DMS 273 treated with DMSO at 0.1 percent for 48 hours (cell line): ENCODE measurements around the gene RSBN1L.

ENCODE experiments used
- DNase-seq: peaks from one replicate; lab custom pipeline; 2025; lab: John Stamatoyannopoulos, UW

The RSBN1L gene

GRCh38 chr7:77806425-77806824, 110.2 kb downstream of the RSBN1L start:
- DNase-seq: no peak

- no peak for DNase-seq
These were observed 112.3 kb downstream of the RSBN1L start for GRCh38 chr7:77808517-77808916.

- DNase-seq: no peak
These were observed 115.4 kb downstream of the RSBN1L start for GRCh38 chr7:77811516-77812289.

- DNase-seq: no peak
These were observed 116.0 kb downstream of the RSBN1L start for GRCh38 chr7:77812290-77812685.

GRCh38 chr7:77813180-77813579, 116.9 kb downstream of the RSBN1L start:
- DNase-seq: no peak

GRCh38 chr7:77819021-77819420, 122.8 kb downstream of the RSBN1L start:
- no peak for DNase-seq

- no peak for DNase-seq
These were observed 124.7 kb downstream of the RSBN1L start for GRCh38 chr7:77820967-77821366.

GRCh38 chr7:77822269-77822668, 126.0 kb downstream of the RSBN1L start:
- no peak for DNase-seq

- no peak for DNase-seq
These were observed 127.5 kb downstream of the RSBN1L start for GRCh38 chr7:77823787-77824186.

- DNase-seq: no peak
These were observed 128.4 kb downstream of the RSBN1L start for GRCh38 chr7:77824636-77825035.

GRCh38 chr7:77825131-77825530, 128.9 kb downstream of the RSBN1L start:
- DNase-seq: no peak

- DNase-seq: no peak
These were observed 130.0 kb downstream of the RSBN1L start for GRCh38 chr7:77826300-77826699.

GRCh38 chr7:77827999-77828398, 131.7 kb downstream of the RSBN1L start:
- DNase-seq: no peak

- DNase-seq: no peak
These were observed 134.5 kb downstream of the RSBN1L start for GRCh38 chr7:77830649-77831355.

- DNase-seq: no peak
These were observed 135.2 kb downstream of the RSBN1L start for GRCh38 chr7:77831481-77831880.

- no peak for DNase-seq
These were observed 135.7 kb downstream of the RSBN1L start for GRCh38 chr7:77831953-77832352.
